NOMO-1 (cell line): Measurements from ENCODE around the gene RETSAT.

Experiments
- DNase-seq, 2 experiments: peaks; one replicate each; lab custom pipeline; 2025; ENCODE audit not compliant: unreplicated experiment in 2 of 2; lab: John Stamatoyannopoulos, UW

The RETSAT gene

GRCh38 chr2:85309699-85310321 is 44.5 kb downstream of the RETSAT start:
- DNase-seq, result peak; percentile 59 to 65

GRCh38 chr2:85308896-85309555 is 45.3 kb downstream of the RETSAT start:
- no peak for DNase-seq

DNA sequence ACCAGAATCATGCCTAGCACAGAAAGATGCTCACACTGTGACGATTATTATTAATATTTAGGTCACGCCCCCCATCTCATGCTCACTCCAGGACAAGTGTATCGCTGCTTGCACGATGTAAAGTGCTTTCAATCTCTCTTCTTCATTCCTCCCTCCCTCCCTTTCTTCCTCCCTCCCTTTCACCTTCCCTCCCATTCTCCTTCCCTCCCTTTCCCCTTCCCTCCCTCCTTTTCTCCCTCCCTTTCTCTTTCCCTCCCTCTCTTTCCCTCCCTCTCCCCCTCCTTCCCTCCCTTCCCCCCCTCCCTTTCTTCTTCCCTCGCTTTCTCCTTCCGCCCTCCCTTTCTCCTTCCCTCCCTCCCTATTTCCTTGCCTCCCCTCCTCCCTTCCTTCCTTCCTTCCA is 46.1 kb downstream of the RETSAT start:
- DNase-seq, result no peak

- no peak for DNase-seq
Measured at GRCh38 chr2:85307527-85307897, 46.8 kb downstream of the RETSAT start.

GRCh38 chr2:85303780-85304531 is 50.4 kb downstream of the RETSAT start:
- no peak for DNase-seq

- DNase-seq, result no peak
Measured at GRCh38 chr2:85302121-85302520, 52.2 kb downstream of the RETSAT start.
